BJ (cell line): ENCODE results near the gene DGKG. TPM values are rescaled to one million over a fixed set of nuclear protein-coding genes. Genes with fewer than 3 reads are reported as not detected.

Experiments
- CTCF ChIA-PET: fragments of 350-600 bp; formaldehyde crosslinking; extraction: SDS; loops from one replicate; lab custom pipeline; 2021; ENCODE audit warnings: antibody characterized with exemption, inconsistent platforms; lab: Yijun Ruan, JAX
- POLR2A ChIA-PET: fragments of 300-600 bp; sonication (Branson Sonifier 250); formaldehyde crosslinking; extraction: SDS; loops from one replicate; lab custom pipeline; 2021; ENCODE audit warnings: antibody characterized with exemption; lab: Charles Lee
- DNase-seq: peaks from one replicate; pipeline ENCODE4 v3.0.0-alpha.2; 2011; ENCODE audit warnings: low read depth
- H3K27me3 ChIP-seq: 2 replicates; pipeline ENCODE4 v1.6.0; 2011; ENCODE audit warnings: low read length; ENCODE audit not compliant: control insufficient read depth, insufficient read depth
- H3K36me3 ChIP-seq: 2 replicates; pipeline ENCODE4 v1.5.1; 2011; ENCODE audit warnings: low read length; ENCODE audit not compliant: control insufficient read depth, insufficient read depth
- H3K4me3 ChIP-seq: 2 replicates; pipeline ENCODE4 v1.5.1; 2011; ENCODE audit warnings: low read depth, mild to moderate bottlenecking, control low read depth, low read length
- CTCF ChIP-seq: IDR thresholded peaks from 2 replicates; pipeline ENCODE4 v1.5.1; 2011; ENCODE audit warnings: low read depth, mild to moderate bottlenecking, control low read depth, inconsistent platforms, low read length, moderate library complexity; ENCODE audit not compliant: insufficient read depth
- polyA plus RNA-seq: library from polyadenylated mRNA; depleted of rRNA; stranded (reverse); fragments of >200 nt; gene quantifications from 2 replicates; pipeline ENCODE4 v1.2.3, GENCODE V29; 2011

The DGKG gene
- polyA plus RNA-seq, 1 experiment = not detected

GRCh38 chr3:186152889-186153292, 209.1 kb downstream of the DGKG start:
- Histone ChIP-seq H3K36me3 (no peaks in the 10 kb centered on the region), H3K27me3 (peaks cover 3% of the 10 kb centered on the region; the same call in 1 of the 2 replicates), H3K4me3 (no peak overlapping the region)
- TF ChIP-seq CTCF = no peak
- DNase-seq = no peak
- POLR2A ChIA-PET = no interaction called here
- CTCF ChIA-PET = interaction anchor here (1.5 kb wide), 1 partner anchor 13 kb away, joined by 3 read pairs; no protein-coding TSS in a partner anchor

GRCh38 chr3:186152361-186152798, 209.7 kb downstream of the DGKG start:
- CTCF ChIA-PET = interaction anchor here (1.5 kb wide), 1 partner anchor 13 kb away, joined by 3 read pairs; no protein-coding TSS in a partner anchor
- no peak overlapping the region for H3K4me3 ChIP-seq
- H3K36me3 ChIP-seq = no peaks in the 10 kb centered on the region
- H3K27me3 ChIP-seq = peaks cover 3% of the 10 kb centered on the region; the same call in 1 of the 2 replicates
- no peak for DNase-seq
- TF ChIP-seq CTCF = no peak
- POLR2A ChIA-PET = no interaction called here

- Histone ChIP-seq H3K36me3 (no peaks in the 10 kb centered on the region), H3K27me3 (peaks cover 3% of the 10 kb centered on the region; the same call in 1 of the 2 replicates), H3K4me3 (no peak overlapping the region)
- no peak for DNase-seq
- CTCF ChIA-PET = interaction anchor here (1.5 kb wide), 1 partner anchor 12 kb away, joined by 3 read pairs; no protein-coding TSS in a partner anchor
- POLR2A ChIA-PET = no interaction called here
- no peak for TF ChIP-seq CTCF
Observed at GRCh38 chr3:186151077-186151971, 210.7 kb downstream of the DGKG start.

- POLR2A ChIA-PET = no interaction called here
- H3K36me3 ChIP-seq = no peaks in the 10 kb centered on the region
- H3K4me3 ChIP-seq = no peak overlapping the region
- DNase-seq = no peak
- H3K27me3 ChIP-seq = peaks cover 3% of the 10 kb centered on the region; the same call in 1 of the 2 replicates
- no peak for TF ChIP-seq CTCF
- CTCF ChIA-PET = no interaction called here
Observed at GRCh38 chr3:186150041-186150830, 211.8 kb downstream of the DGKG start.
